Subcutaneous abdominal adipose tissue (tissue), 5 donors: ENCODE data around the gene GPBP1L1.
"Not testable (repeated sequence)": the region's sequence is repeated elsewhere in the genome, so short reads cannot be mapped to it uniquely, and the experiment has no call there.

Experiments used
- H3K27ac ChIP-seq: one replicate; pipeline ENCODE4 v1.7.0; 2013; ENCODE audit warnings: low read depth, mild to moderate bottlenecking, inconsistent platforms, low read length, moderate library complexity
- H3K27me3 ChIP-seq, 5 donors: one replicate each; pipeline ENCODE4 v1.7.0; 2013; ENCODE audit warnings: low read length in 5 of 5, inconsistent platforms in 1 of 5; ENCODE audit not compliant: control insufficient read depth in 5 of 5, insufficient read depth in 4 of 5
- H3K36me3 ChIP-seq, 5 donors: one replicate each; pipeline ENCODE4 v1.7.0; 2013; ENCODE audit warnings: low read length in 5 of 5; ENCODE audit not compliant: control insufficient read depth in 5 of 5, insufficient read depth in 5 of 5
- H3K4me1 ChIP-seq, 5 donors: one replicate each; pipeline ENCODE4 v1.7.0; 2013; ENCODE audit warnings: low read length in 5 of 5, mild to moderate bottlenecking in 3 of 5, moderate library complexity in 1 of 5; ENCODE audit not compliant: control insufficient read depth in 5 of 5, insufficient read depth in 5 of 5
- H3K4me3 ChIP-seq, 5 donors: one replicate each; pipeline ENCODE4 v1.7.0; 2013; ENCODE audit warnings: low read length in 5 of 5, low read depth in 1 of 5
- H3K9ac ChIP-seq, 5 donors: one replicate each; pipeline ENCODE4 v1.7.0; 2013; ENCODE audit warnings: low read length in 5 of 5, mild to moderate bottlenecking in 4 of 5, moderate library complexity in 3 of 5
- H3K9me3 ChIP-seq, 5 donors: one replicate each; pipeline ENCODE4 v1.7.0; 2013; ENCODE audit warnings: low read length in 5 of 5; ENCODE audit not compliant: control insufficient read depth in 5 of 5
- donor health status: healthy.
- donor health status: healthy.
- donor health status: healthy.
- donor health status: healthy.
- donor health status: healthy.

The GPBP1L1 gene

DNA sequence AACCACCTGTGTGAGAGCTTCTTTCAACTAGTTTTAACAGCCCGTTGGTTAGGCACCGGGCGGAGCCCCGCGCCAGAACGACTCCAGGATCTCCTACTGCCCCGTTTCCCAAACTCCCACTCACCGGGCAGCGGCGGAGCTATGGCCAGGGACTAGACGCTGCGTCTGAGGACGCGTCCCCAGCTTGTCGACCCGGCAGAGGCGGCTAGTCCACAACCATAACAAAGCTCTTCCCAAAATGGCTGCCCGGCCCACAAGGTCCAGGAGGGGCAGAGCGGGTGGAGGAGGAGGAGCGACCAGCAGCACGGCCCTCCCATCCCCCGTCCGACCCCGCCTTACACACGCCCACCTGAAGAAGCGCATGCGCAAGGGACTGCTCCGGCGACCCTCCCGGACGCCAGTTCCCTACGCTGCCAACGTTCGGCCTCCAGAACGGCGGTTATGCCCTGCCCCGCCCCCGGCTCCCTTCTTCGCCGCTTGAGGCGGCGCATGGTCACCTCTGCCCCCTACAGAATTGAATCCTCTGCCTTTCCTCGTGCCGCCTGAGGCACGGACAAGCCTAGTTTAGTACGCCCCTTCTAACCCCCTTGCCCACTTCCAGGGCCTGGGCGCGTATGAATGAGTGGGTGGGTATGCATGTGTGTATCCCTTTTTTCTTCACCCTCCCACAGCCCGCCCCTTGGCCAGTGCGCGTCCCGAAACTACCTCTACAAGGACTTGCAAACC, at the start of gene GPBP1L1:
GPBP1L1 (minus strand) TSS at position 246 of the 726 bp plus-strand sequence. CDS start 27,446 bp downstream, outside the sequence.
- Histone ChIP-seq H3K4me3 (peak within 1 kb of the TSS; percentile 97 to 100 (median 99)), H3K27ac (peak within 1 kb of the TSS; percentile 97), H3K27me3 (no peaks in the 10 kb centered on the region), H3K36me3 (peaks cover 0 to 7% (median 0%) of the 10 kb centered on the region in 5 donors), H3K4me1 (peaks cover 5 to 49% (median 47%) of the 10 kb centered on the region in 5 donors), H3K9me3 (no peaks in the 10 kb centered on the region), H3K9ac (peak within 1 kb of the TSS; percentile 96 to 99 (median 99))

GRCh38 chr1:45730780-45731319, 44.5 kb upstream of the GPBP1L1 start:
- no peaks in the 10 kb centered on the region for H3K9me3 ChIP-seq
- H3K4me3 ChIP-seq: no peak overlapping the region
- no peaks in the 10 kb centered on the region for H3K27me3 ChIP-seq
- peaks cover 0 to 15% (median 3%) of the 10 kb centered on the region in 5 donors for H3K36me3 ChIP-seq
- no peaks in the 10 kb centered on the region for H3K4me1 ChIP-seq
- H3K27ac ChIP-seq: no peak overlapping the region
- no peak overlapping the region for H3K9ac ChIP-seq

- H3K4me3 ChIP-seq: no peak overlapping the region
- no peak overlapping the region for H3K9ac ChIP-seq
- H3K36me3 ChIP-seq: peaks cover 0 to 15% (median 3%) of the 10 kb centered on the region in 5 donors
Observed at GRCh38 chr1:45730075-45730779, 43.9 kb upstream of the GPBP1L1 start.

GRCh38 chr1:45726007-45726406, 39.7 kb upstream of the GPBP1L1 start:
- peaks cover 0 to 15% (median 3%) of the 10 kb centered on the region in 5 donors for H3K36me3 ChIP-seq
- H3K27ac ChIP-seq, H3K4me1 ChIP-seq, H3K4me3 ChIP-seq, H3K27me3 ChIP-seq, H3K9me3 ChIP-seq, H3K9ac ChIP-seq: not testable (repeated sequence)

More at GRCh38 chr1:45730075-45730779, 43.9 kb upstream of the GPBP1L1 start:
- H3K4me1 ChIP-seq: no peaks in the 10 kb centered on the region
- H3K27ac ChIP-seq: no peak overlapping the region
- H3K27me3 ChIP-seq: no peaks in the 10 kb centered on the region
- no peaks in the 10 kb centered on the region for H3K9me3 ChIP-seq

DNA sequence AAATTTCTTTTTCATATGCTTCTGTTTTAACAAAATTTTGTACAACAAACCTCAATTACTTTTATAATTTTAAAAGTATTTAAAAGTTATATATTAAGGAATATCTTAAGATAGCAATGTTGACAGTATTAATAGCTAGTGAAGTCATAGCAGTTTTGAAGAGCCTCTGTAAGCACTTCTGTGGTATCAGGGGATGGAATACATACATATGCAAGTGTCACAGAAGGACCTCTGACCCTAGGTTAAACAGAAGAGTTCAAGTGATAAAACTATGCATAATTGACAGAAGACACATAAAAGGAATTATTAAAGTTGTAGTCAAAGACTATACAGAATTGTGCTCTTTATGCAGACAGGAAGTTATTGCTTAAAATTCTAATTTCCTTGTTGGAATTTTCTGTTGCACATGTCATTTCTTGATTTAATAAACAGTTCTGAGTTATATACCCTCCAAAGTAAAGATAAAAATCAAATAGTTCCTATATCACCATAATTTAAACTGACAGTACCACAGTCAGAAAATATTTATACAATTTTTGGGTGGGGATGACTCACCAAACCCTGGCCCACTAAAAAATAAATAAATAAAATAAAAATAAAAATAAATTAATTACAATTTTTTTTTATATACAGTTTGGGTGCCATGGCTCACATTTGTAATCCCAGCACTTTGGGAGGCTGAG, 37.1 kb upstream of the GPBP1L1 start:
- Histone ChIP-seq H3K27me3 (no peaks in the 10 kb centered on the region), H3K27ac (no peak overlapping the region), H3K9me3 (no peaks in the 10 kb centered on the region), H3K4me3 (no peak overlapping the region), H3K9ac (no peak overlapping the region), H3K4me1 (peaks cover 0 to 3% (median 0%) of the 10 kb centered on the region in 5 donors), H3K36me3 (peaks cover 0 to 11% (median 6%) of the 10 kb centered on the region in 5 donors)

GRCh38 chr1:45722809-45723208, 36.5 kb upstream of the GPBP1L1 start:
- H3K9me3 ChIP-seq: no peaks in the 10 kb centered on the region
- no peak overlapping the region for H3K9ac ChIP-seq
- H3K4me1 ChIP-seq: peaks cover 0 to 3% (median 0%) of the 10 kb centered on the region in 5 donors
- H3K27me3 ChIP-seq: no peaks in the 10 kb centered on the region
- H3K36me3 ChIP-seq: peaks cover 0 to 13% (median 9%) of the 10 kb centered on the region in 5 donors
- H3K27ac ChIP-seq: no peak overlapping the region
- no peak overlapping the region for H3K4me3 ChIP-seq

DNA sequence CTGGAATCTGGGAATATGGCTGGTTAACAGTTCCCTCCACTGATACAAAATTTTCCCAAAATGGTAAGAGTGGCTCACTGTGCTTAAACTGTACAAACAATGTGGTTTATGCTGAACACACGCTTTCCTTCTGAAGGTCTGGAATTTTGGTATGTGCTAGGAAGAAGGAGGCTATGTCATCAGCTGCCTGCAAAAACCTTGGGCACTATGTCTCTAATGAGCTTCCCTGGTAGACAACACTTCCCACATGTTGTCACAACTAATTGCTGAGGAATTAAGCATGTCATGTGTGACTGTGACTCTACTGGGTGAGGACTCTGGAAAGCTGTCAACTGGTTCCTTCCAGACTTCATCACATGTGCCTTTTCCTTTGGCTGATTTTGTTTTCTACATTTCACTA, 34.9 kb upstream of the GPBP1L1 start:
- H3K27ac ChIP-seq: no peak overlapping the region
- no peaks in the 10 kb centered on the region for H3K9me3 ChIP-seq

GRCh38 chr1:45718289-45718688, 32.0 kb upstream of the GPBP1L1 start:
- H3K9me3 ChIP-seq: no peaks in the 10 kb centered on the region
- H3K9ac ChIP-seq: no peak overlapping the region
- H3K27ac ChIP-seq: no peak overlapping the region
- H3K4me1 ChIP-seq: peaks cover 0 to 2% (median 0%) of the 10 kb centered on the region in 5 donors
- H3K36me3 ChIP-seq: peaks cover 5 to 18% (median 14%) of the 10 kb centered on the region in 5 donors
- no peak overlapping the region for H3K4me3 ChIP-seq
- no peaks in the 10 kb centered on the region for H3K27me3 ChIP-seq

More for the DNA sequence above, 34.9 kb upstream of the GPBP1L1 start:
- no peak overlapping the region for H3K4me3 ChIP-seq
- no peaks in the 10 kb centered on the region for H3K27me3 ChIP-seq
- peaks cover 0 to 3% (median 0%) of the 10 kb centered on the region in 5 donors for H3K4me1 ChIP-seq
- peaks cover 0 to 7% (median 5%) of the 10 kb centered on the region in 5 donors for H3K36me3 ChIP-seq
- no peak overlapping the region for H3K9ac ChIP-seq

DNA sequence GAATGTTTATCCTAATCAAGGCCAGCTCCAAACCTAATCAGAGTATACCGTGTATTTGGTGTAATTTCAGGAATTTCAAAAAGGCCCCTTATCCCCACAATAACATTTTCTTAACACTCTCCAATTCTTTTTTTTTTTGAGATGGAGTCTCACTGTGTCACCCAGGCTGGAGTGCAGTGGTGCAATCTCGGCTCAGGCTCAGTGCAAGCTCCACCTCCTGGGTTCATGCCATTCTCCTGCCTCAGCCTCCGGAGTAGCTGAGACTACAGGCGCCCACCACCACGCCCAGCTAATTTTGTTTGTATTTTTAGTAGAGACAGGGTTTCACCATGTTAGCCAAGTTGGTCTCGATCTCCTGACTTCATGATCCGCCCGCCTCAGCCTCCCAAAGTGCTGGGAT, 31.1 kb upstream of the GPBP1L1 start:
- H3K36me3 ChIP-seq: peaks cover 5 to 22% (median 14%) of the 10 kb centered on the region in 5 donors
- H3K4me3 ChIP-seq, H3K27me3 ChIP-seq, H3K4me1 ChIP-seq, H3K9ac ChIP-seq, H3K9me3 ChIP-seq, H3K27ac ChIP-seq: not testable (repeated sequence)
